Activated CD4-positive, alpha-beta T cell treated with anti-CD3 and anti-CD28 coated beads for 4 hours (primary cell): ENCODE measurements around the gene COL5A2.

Source experiments
- DNase-seq, 2 donors: peaks; one replicate each; pipeline ENCODE4 v3.0.0-alpha.2; 2020

The COL5A2 gene

DNA sequence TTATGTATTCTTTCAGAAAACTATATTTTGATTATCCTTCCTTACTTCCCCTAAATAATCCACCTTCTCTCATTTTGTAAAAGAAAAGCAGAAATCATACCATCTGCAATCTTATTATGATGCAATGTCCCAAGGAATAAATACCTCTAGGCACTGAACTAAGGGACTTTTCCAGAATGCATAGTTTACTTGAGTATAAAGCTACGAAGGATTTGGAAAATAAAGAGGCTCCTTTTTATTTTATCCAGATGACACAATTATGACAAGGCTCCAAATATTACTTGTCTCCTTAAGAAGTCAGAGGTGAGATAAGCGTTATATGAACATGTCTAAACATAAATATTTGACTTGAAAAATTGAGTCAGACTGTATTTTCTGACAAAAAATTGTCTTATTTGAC lies 133.2 kb downstream of the COL5A2 start:
- no peak for DNase-seq

DNA sequence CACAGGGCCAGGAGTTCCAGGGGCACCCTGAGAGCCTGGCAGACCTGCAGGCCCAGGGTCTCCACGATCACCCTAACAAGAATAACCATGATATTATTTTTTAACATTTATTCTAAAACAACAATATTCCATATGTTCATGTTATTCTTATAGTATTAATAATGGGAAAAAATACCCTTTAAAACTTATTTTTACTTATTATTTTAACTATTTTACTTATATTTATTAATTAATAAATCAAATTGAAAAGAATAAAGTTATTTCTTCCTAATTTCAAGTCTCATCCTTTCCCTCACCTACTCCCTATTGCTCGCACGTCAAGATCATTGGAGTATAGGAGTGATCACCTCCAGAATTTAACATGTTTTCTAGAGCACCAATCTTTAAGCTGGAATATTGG lies 133.7 kb downstream of the COL5A2 start:
- DNase-seq: no peak

DNA sequence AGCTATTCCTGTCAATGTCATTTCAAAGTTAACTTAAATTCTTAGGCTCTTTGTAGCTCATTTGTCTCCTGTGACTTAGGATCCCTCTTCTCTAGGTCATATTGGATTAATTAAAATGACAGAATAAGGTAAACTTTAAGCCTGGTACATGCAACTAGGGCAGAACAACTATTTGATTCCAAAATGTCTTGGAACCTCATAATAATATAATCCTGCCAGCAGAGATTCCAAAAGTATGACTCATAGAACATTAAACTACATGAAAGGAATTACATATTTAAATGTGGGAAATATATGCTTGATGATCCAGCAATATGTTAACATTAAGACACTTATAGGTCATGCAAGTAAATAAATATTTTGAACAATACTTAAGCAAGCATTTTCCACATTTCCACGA lies 142.0 kb downstream of the COL5A2 start:
- no peak for DNase-seq

DNA sequence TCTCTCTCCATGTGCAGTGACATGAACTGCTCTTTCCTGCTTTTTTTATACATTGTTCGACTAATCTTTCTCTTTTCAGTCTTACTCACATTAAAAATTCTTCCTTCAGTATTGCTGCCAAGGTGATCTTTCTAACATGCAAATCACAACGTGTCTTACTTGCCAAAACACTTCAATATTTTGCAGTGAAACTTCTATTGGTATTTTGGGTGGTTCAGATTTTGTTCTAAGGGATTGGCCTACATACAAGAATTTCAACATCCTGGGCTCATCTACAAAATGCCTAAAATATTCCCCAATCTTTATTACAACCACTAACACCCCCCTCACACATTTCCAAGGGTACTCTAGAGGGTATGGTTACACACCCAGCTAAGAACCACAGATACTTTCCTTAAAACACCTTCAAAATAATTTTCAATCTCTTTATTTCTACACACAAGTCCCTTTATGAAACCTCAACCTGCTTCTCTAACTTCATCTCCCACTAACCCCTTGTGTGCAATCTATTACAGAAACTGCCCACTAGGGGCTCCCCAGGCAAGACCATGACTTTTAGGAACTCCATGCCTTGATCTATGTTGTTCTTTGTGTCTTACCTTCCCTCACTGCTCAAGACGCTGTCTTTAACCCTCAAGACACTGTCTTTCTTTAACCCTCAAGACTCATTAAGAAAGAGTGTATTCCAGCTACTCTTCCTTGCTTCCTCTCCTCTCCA lies 154.5 kb downstream of the COL5A2 start:
- no peak for DNase-seq

DNA sequence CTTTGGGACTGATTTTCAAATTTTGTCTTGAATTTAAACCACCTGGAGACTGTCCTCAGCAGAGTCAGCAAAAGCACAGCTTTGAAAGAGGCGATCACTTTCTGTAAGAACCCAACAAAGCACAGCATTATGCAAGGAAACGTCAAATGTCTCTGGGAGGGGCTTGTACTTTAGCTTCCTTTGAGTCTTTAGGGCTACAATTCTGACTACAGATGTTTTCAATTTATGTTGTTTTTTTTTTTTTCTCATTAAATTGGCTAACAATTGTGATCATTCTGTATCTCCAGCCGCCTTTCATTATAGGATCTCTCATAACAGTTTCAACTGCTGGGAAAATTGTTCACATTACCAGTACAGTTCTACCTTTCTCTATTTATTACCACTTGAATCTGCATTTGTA lies 157.1 kb downstream of the COL5A2 start:
- no peak for DNase-seq

DNA sequence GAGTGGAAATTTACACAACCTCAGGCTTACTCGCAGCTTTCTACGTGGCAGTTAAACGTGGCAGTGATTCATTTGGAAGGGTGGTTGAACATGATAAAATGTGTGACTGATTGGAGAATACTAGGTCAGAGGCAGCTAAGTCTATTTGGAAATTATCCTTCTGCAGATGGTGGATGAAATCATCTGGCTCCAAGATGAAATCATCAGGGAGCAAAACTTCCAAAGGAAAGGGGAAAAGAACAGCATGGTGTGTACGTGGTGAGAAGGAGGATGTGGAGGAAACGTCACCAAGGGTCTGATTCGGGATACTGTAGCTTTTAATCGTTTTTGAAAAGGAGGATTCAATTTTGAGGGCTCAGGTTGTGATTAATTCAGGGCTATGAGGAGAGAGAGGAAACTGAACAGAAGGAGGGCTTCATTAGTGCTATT lies 157.5 kb downstream of the COL5A2 start:
- DNase-seq: no peak

DNA sequence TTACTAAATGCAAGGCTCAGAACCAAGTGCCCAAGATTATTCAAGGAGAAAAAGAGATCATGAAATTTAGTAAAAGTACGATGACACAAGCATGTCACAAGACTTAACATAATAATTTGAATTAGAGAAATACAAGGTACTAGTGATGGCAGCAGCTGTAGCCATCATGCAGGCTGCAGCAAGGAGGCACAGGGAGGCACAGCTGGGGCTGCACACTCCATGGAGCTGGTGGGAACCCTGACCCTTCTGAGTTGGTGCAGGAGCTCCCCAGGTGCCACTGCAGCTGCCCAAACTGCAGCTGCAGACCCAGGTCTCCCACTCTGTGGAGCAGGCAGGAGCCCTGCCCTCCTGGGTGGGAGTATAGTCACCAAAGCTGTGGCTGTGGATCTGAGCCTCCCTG lies 159.4 kb downstream of the COL5A2 start:
- DNase-seq: no peak

DNA sequence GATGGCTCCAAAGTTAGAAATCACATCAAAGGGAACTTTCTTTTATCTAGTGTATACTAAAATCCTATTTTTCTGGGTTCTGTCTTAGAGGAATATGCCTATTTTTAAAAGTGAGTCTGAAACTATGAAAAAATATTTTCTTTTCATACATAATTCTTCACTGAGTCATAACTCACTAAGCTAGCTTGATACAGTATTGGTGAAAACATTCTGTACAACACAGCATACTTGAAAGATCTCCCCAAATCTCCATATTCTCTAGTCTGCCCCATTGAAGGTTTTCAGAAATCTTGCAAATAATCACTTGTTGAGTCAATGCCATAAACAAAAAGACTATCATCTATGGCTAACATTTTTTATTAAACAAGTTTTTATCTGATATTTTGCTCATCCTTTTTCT lies 160.9 kb downstream of the COL5A2 start:
- no peak for DNase-seq

DNA sequence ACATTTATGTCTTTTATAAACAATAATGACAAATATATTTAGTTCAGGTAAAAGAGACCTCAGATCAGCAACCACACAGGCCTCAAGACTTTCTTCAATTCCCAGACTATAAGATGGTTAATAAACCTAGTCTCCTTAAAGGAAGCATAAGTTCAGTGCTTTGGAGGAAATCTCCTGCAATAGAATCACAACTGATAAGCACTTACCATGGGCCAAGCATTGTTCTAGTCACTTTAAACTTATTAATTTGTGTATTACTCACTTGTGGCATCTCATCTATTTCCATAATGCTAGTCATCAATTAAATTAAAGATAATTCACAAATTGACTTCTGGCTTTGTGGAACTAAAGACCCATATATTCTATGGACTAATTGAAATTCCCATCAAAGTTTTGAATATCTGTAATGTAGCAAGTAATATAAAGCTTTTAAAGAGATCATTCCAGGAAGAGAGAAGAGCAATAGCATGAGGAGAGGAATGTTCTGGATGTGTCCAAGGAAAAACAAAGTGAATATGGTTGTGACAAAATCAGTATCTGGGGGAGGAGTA lies 163.2 kb downstream of the COL5A2 start:
- no peak for DNase-seq

DNA sequence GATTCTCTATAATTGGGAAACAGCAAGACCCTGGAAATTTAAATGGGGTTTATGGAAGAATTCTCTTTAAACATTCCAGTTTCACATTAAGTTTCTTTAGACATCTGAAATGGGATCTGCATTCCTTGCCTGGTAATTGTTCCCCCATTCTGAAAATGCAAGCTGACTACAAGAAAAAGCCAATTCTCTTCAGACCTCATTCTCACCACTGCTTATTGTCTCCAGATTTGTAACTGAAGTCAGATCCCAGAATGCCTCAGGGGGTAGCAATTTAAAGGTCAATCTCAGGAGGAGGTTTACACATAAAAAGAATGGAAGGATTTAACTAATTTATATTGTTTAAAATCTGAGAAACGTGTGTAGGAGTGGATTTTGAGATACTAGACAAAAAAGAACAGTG lies 164.2 kb downstream of the COL5A2 start:
- no peak for DNase-seq

DNA sequence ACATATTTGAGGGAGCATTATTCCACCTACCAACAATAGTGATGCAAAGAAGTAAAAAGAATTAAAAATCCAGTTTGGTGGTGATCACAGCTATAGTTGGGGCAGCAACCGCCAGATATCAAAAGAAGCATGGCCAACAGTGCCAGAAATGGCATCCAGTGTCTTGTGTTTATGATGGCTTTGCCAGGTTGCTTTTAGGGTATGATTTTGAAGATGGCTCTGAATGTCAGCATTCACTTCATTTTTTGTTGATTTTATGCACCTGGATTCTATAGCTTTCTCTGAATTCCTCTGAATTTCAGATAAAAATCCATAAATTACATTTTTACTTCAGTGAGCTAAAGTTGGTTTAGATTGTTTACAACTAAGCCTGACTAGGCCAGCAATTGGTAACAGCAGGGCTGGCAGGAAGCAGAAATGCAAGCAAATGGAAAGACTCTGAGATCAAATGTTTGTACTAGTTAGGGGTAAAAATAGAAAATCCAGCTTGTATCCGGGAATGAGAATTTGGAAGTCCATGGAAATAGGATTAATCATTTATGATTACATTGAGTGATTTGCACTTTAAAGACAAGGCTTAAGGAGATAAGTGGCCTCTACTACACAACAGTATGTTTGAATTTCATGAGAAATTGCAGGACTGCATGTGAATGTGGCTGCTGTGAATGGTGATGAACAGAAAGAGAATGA lies 165.0 kb downstream of the COL5A2 start:
- no peak for DNase-seq

DNA sequence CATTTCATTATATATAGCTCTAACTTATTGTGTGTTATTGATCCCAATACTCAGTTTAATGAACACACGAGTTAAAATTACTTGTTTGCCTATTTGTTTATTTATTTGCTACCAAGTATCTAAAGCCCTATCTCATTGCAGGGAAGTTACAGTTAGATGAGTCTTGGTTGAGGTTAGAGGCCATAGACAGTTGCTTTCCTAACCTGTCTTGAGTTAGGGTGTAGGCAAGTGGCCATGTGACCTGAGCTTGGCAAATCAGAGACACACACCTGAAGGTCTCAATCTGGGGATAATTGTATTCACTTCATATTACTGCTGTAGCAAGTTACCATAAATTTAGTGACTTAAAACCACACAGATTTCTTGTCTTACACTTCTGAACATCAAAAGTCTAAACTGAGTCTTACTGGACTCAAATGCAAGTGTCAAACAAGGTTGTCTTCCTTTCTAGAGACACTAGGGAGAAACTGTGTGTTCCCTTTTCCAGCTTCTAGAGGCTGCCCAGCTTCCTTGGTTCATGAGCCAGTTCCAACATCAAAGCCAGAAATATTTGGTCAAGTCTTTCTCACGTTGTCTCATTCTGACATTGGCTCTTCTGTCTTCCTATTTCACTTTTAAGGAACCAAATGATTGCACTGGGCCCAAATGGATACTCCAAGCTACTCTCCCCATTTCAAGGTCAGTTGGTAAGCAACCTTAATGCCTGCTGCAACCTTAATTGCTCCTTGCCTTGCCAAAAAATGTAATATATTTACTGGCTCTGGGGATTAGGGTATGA lies 165.7 kb downstream of the COL5A2 start:
- no peak for DNase-seq

DNA sequence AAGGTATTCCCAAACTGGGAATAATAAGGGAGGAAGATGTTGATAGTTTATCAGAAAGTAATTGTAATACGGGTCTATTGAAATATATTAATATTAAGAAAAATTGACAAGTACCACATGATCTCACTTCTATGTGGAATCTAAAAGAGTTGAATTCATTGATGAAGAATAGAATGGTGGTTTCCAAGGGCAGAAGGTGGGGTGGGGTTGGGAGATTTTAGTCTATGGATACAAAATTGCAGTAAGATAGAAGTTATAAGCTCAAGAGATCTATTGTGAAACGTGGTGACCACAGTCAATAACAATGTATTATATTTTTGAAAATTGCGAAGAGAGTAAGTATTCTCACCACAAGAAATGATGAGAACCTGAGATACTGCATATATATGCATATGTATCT lies 166.5 kb downstream of the COL5A2 start:
- no peak for DNase-seq

DNA sequence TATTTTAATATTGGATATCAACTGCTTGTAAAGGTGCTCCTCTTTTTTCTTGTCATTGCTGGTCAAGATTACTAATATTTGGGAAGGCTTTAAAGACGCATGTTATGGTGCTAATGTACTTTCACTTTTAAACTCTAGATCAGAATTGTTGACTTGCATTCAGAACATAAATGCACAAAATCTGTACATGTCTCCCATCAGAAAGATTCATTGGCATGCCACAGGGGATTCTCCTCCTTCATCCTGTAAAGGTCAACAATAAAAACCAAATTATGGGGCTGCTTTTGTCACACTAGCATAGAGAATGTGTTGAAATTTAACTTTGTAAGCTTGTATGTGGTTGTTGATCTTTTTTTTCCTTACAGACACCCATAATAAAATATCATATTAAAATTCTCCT lies 167.2 kb downstream of the COL5A2 start:
- DNase-seq: no peak

DNA sequence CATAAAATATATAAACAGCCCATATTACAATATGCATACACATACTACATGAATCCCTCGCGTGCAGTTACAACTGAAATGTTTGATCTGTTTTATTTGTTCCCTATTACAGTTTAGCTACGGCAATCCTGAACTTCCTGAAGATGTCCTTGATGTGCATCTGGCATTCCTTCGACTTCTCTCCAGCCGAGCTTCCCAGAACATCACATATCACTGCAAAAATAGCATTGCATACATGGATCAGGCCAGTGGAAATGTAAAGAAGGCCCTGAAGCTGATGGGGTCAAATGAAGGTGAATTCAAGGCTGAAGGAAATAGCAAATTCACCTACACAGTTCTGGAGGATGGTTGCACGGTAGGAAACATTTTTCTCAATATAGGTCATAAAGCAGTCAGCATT lies 169.0 kb downstream of the COL5A2 start:
- DNase-seq: no peak

DNA sequence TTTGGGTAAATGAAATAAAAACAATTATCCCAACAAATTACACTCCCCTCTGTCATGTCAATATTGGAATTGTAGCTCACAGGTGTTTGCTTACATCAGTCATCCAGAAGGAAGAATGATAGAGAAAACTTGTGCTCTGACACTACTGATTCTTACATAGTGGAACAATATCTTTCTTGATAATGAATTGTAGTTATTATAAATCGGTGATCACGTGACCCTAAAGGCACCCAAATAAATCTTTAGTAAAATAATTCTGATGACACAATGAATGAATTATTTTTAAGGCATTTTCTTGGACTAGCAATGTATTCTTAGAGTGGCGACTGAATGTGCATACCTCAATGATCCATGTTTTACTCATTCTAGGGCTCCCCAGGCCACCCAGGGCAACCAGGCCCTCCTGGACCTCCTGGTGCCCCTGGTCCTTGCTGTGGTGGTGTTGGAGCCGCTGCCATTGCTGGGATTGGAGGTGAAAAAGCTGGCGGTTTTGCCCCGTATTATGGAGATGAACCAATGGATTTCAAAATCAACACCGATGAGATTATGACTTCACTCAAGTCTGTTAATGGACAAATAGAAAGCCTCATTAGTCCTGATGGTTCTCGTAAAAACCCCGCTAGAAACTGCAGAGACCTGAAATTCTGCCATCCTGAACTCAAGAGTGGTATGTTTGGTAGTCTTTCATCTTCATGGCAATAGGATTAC lies 170.9 kb downstream of the COL5A2 start:
- no peak for DNase-seq

DNA sequence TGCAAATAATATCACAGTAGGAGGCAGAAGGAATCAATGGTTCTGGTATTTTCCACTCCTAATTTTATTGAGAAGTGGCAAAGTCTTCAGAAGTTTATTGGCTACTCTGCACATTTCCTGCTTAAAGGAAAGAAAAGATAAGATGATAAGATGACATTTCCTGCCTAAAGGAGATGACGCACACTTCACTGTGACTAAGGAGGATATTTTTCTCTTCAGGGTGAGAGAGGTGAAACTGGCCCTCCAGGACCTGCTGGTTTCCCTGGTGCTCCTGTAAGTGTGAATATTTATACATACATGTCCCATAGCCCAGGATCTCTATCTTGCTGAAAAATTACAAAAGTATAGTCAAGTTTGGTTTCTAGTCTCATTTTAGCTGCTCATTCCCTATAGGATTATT lies 177.5 kb downstream of the COL5A2 start:
- DNase-seq: no peak

DNA sequence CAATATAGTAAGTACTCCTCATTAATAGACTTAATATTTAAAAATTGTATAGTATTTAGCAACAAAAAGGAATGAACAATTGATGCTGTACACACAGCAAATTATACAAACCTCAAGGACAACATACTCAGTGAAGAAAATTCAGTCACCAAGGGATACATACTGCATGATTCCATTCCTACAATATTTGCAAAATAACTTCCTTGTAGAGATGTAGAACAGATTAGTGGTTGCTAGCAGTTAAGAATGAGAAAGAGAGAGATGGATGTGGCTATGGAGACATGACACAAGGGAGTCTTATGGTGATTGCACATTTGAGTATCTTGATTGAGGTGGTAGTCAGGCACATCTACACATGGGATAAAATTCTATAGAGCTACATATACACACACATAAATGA lies 179.3 kb downstream of the COL5A2 start:
- no peak for DNase-seq

DNA sequence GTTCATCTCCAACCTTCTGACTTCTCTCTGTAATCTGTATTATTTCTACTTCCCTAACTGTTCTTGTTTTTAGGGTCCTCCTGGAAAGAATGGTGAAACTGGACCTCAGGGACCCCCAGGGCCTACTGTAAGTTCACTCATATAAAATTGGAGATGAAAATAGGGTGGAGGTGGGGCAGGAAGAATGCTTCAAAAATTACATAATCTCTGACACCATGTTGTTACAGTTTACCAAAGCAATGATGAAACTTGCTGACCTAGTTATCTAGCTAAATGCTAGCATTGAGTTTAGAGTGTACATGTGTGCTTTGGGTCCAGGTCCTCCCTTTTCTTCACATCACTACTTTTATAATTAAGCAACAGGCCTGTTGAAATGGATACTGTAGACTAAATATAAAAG lies 182.3 kb downstream of the COL5A2 start:
- DNase-seq: no peak

DNA sequence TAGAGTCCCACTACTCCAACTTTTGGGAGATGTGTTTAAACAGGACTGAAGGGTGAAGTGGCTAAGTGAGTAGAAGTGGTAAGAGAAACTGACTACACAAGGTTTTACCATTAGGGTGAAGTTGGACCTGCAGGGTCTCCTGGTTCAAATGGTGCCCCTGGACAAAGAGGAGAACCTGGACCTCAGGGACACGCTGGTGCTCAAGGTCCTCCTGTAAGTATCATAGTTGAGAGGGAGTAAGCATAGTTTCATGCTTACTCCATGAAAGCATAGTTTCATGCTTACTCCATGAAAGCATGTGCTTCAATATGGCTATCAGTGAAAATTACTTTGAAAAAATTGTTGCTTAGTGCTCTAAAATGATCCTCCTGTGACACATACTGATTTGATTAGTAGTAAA lies 186.3 kb downstream of the COL5A2 start:
- DNase-seq: no peak

DNA sequence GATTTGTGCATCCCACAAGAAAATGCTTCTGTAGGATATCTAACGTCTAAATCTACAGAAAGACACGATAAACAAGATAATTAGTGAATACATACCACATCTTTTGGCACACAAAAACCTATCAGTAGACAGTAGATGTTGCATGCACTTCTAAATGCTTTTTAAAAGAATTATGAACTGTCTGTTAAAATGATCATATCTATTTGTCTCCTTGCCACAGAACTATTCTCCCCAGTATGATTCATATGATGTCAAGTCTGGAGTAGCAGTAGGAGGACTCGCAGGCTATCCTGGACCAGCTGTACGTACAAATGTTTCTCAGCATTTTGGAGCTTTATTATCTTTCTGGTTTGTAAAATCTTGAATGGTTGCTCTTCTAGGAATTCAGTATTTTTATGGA lies 192.7 kb downstream of the COL5A2 start:
- no peak for DNase-seq

DNA sequence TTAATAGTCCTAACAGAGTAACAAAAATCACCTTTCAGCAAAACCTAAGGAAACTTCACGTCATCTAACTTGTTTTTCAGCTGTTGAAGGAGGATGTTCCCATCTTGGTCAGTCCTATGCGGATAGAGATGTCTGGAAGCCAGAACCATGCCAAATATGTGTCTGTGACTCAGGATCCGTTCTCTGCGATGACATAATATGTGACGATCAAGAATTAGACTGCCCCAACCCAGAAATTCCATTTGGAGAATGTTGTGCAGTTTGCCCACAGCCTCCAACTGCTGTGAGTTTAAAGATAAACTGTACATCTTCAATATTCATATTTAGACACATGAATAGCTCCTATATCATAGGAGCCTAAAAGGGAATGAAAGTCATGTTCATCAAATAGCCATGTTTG lies 194.9 kb downstream of the COL5A2 start:
- DNase-seq: no peak

DNA sequence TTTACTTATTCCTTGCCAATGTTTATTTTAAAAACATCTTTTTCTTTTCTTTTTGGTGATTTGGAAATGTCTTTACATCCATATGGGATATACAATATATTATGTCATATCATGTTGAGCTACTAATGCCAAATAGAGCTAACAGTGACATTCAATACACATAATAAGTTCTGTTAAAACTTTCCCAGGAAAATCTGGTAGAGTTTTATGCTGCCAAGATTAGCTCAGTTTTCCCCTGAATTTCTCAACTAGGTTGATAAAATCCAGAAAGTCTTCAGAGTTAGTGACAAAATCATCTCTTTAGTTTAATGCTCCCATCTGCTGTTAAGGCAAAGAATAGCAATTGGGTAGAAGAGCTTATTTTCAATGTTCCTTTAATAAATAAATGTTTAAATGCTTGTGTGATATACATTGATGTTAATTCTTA lies 195.5 kb downstream of the COL5A2 start:
- DNase-seq: no peak
